BLaER1 (cell line): ENCODE measurements around the gene CSTPP1.

ENCODE experiments used
- H3K27ac ChIP-seq: shearing (Covaris generic); formaldehyde crosslinking; 2 replicates; pipeline ENCODE4 v1.8.1; 2022
- H3K27me3 ChIP-seq: shearing (Covaris generic); formaldehyde crosslinking; 2 replicates; pipeline ENCODE4 v1.8.1; 2022
- H3K36me3 ChIP-seq: shearing (Covaris generic); formaldehyde crosslinking; 2 replicates; pipeline ENCODE4 v1.8.1; 2022
- H3K4me1 ChIP-seq: shearing (Covaris generic); formaldehyde crosslinking; 2 replicates; pipeline ENCODE4 v1.8.1; 2022
- H3K4me2 ChIP-seq: shearing (Covaris generic); formaldehyde crosslinking; 2 replicates; pipeline ENCODE4 v1.8.1; 2022
- H3K4me3 ChIP-seq: shearing (Covaris generic); formaldehyde crosslinking; 2 replicates; pipeline ENCODE4 v1.8.1; 2022
- H3K9ac ChIP-seq: shearing (Covaris generic); formaldehyde crosslinking; 2 replicates; pipeline ENCODE4 v1.8.1; 2022
- H3K9me3 ChIP-seq: shearing (Covaris generic); formaldehyde crosslinking; 2 replicates; pipeline ENCODE4 v1.8.1; 2022
- H4K20me1 ChIP-seq: shearing (Covaris generic); formaldehyde crosslinking; 2 replicates; pipeline ENCODE4 v1.8.1; 2022
- Cebpa-rat ChIP-seq: shearing (Covaris generic); IDR thresholded peaks from 2 replicates; pipeline ENCODE4 v1.8.1; 2022

The CSTPP1 gene

GRCh38 chr11:47156951-47157350 lies 220.4 kb downstream of the CSTPP1 start:
- H3K4me2 ChIP-seq = no peak overlapping the region
- no peaks in the 10 kb centered on the region for H3K27me3 ChIP-seq
- H4K20me1 ChIP-seq = peaks cover 54% of the 10 kb centered on the region
- H3K27ac ChIP-seq = no peak overlapping the region
- H3K9me3 ChIP-seq = no peaks in the 10 kb centered on the region
- no peak for TF ChIP-seq Cebpa-rat
- H3K36me3 ChIP-seq = peaks cover 56% of the 10 kb centered on the region
- H3K4me3 ChIP-seq = no peak overlapping the region
- H3K4me1 ChIP-seq = peaks cover 56% of the 10 kb centered on the region
- H3K9ac ChIP-seq = no peak overlapping the region

GRCh38 chr11:47157805-47158204 lies 221.2 kb downstream of the CSTPP1 start:
- Histone ChIP-seq H3K9me3 (no peaks in the 10 kb centered on the region), H3K27ac (no peak overlapping the region), H3K4me2 (no peak overlapping the region), H3K27me3 (no peaks in the 10 kb centered on the region), H3K36me3 (peaks cover 65% of the 10 kb centered on the region), H4K20me1 (peaks cover 54% of the 10 kb centered on the region), H3K4me1 (peaks cover 48% of the 10 kb centered on the region), H3K4me3 (no peak overlapping the region), H3K9ac (no peak overlapping the region)
- no peak for TF ChIP-seq Cebpa-rat

- no peak overlapping the region for H3K4me3 ChIP-seq
- no peak for TF ChIP-seq Cebpa-rat
- H3K36me3 ChIP-seq = peaks cover 69% of the 10 kb centered on the region
- H3K27me3 ChIP-seq = no peaks in the 10 kb centered on the region
- no peak overlapping the region for H3K27ac ChIP-seq
- H3K4me1 ChIP-seq = peaks cover 43% of the 10 kb centered on the region
- no peaks in the 10 kb centered on the region for H3K9me3 ChIP-seq
- H3K4me2 ChIP-seq = no peak overlapping the region
- no peak overlapping the region; the same call in 1 of the 2 replicates for H3K9ac ChIP-seq
- H4K20me1 ChIP-seq = peaks cover 55% of the 10 kb centered on the region
Observed at GRCh38 chr11:47158242-47158641, 221.7 kb downstream of the CSTPP1 start.

GRCh38 chr11:47160753-47161133 lies 224.2 kb downstream of the CSTPP1 start:
- Histone ChIP-seq H3K9ac (no peak overlapping the region), H4K20me1 (peaks cover 57% of the 10 kb centered on the region), H3K4me1 (peaks cover 18% of the 10 kb centered on the region), H3K36me3 (peaks cover 94% of the 10 kb centered on the region), H3K4me2 (no peak overlapping the region), H3K27ac (no peak overlapping the region), H3K4me3 (no peak overlapping the region), H3K9me3 (no peaks in the 10 kb centered on the region), H3K27me3 (no peaks in the 10 kb centered on the region)
- no peak for TF ChIP-seq Cebpa-rat

GRCh38 chr11:47161134-47161854 lies 224.7 kb downstream of the CSTPP1 start:
- H3K27ac ChIP-seq = no peak overlapping the region
- no peak overlapping the region for H3K4me2 ChIP-seq
- H4K20me1 ChIP-seq = peaks cover 63% of the 10 kb centered on the region
- H3K4me1 ChIP-seq = peaks cover 13% of the 10 kb centered on the region
- H3K27me3 ChIP-seq = no peaks in the 10 kb centered on the region
- no peak for TF ChIP-seq Cebpa-rat
- H3K36me3 ChIP-seq = peaks cover 97% of the 10 kb centered on the region
- H3K9ac ChIP-seq = no peak overlapping the region
- H3K9me3 ChIP-seq = no peaks in the 10 kb centered on the region
- H3K4me3 ChIP-seq = no peak overlapping the region

- Histone ChIP-seq H3K4me1 (peaks cover 7% of the 10 kb centered on the region; the same call in 1 of the 2 replicates), H3K36me3 (peaks cover 97% of the 10 kb centered on the region), H3K9me3 (no peaks in the 10 kb centered on the region), H3K27me3 (no peaks in the 10 kb centered on the region), H3K4me2 (no peak overlapping the region), H3K27ac (no peak overlapping the region), H3K9ac (no peak overlapping the region), H4K20me1 (peaks cover 69% of the 10 kb centered on the region), H3K4me3 (no peak overlapping the region)
- no peak for TF ChIP-seq Cebpa-rat
Observed at GRCh38 chr11:47161890-47162289, 225.3 kb downstream of the CSTPP1 start.

GRCh38 chr11:47162426-47162825 lies 225.9 kb downstream of the CSTPP1 start:
- no peak for TF ChIP-seq Cebpa-rat
- Histone ChIP-seq H3K9ac (no peak overlapping the region), H4K20me1 (peaks cover 74% of the 10 kb centered on the region), H3K4me1 (0 out of 2 replicates have a peak, but pooled peaks cover 7% of the 10 kb centered on the region), H3K27me3 (no peaks in the 10 kb centered on the region), H3K9me3 (no peaks in the 10 kb centered on the region), H3K36me3 (peaks cover 98% of the 10 kb centered on the region), H3K27ac (no peak overlapping the region), H3K4me2 (no peak overlapping the region), H3K4me3 (no peak overlapping the region)

- Histone ChIP-seq H3K9ac (no peak overlapping the region), H3K9me3 (no peaks in the 10 kb centered on the region), H3K36me3 (peaks cover 98% of the 10 kb centered on the region), H3K4me1 (0 out of 2 replicates have a peak, but pooled peaks cover 6% of the 10 kb centered on the region), H3K27me3 (no peaks in the 10 kb centered on the region), H4K20me1 (peaks cover 82% of the 10 kb centered on the region), H3K4me2 (no peak overlapping the region), H3K27ac (no peak overlapping the region), H3K4me3 (no peak overlapping the region)
- TF ChIP-seq Cebpa-rat = no peak
Observed at GRCh38 chr11:47163193-47163592, 226.6 kb downstream of the CSTPP1 start.

GRCh38 chr11:47163898-47164297 lies 227.3 kb downstream of the CSTPP1 start:
- TF ChIP-seq Cebpa-rat = no peak
- no peak overlapping the region for H3K27ac ChIP-seq
- H3K36me3 ChIP-seq = peaks cover 98% of the 10 kb centered on the region
- H3K9ac ChIP-seq = no peak overlapping the region
- no peaks in the 10 kb centered on the region for H3K27me3 ChIP-seq
- H3K4me2 ChIP-seq = no peak overlapping the region
- H4K20me1 ChIP-seq = peaks cover 89% of the 10 kb centered on the region
- H3K4me3 ChIP-seq = no peak overlapping the region
- no peaks in the 10 kb centered on the region for H3K4me1 ChIP-seq
- H3K9me3 ChIP-seq = no peaks in the 10 kb centered on the region

GRCh38 chr11:47164321-47164720 lies 227.8 kb downstream of the CSTPP1 start:
- Histone ChIP-seq H3K27me3 (no peaks in the 10 kb centered on the region), H4K20me1 (peaks cover 93% of the 10 kb centered on the region), H3K4me2 (no peak overlapping the region), H3K4me1 (no peaks in the 10 kb centered on the region), H3K9me3 (no peaks in the 10 kb centered on the region), H3K27ac (no peak overlapping the region), H3K36me3 (peaks cover 98% of the 10 kb centered on the region), H3K4me3 (no peak overlapping the region), H3K9ac (no peak overlapping the region)
- no peak for TF ChIP-seq Cebpa-rat
